ENCODE measurements around the gene CCR3.

The CCR3 gene

DNA sequence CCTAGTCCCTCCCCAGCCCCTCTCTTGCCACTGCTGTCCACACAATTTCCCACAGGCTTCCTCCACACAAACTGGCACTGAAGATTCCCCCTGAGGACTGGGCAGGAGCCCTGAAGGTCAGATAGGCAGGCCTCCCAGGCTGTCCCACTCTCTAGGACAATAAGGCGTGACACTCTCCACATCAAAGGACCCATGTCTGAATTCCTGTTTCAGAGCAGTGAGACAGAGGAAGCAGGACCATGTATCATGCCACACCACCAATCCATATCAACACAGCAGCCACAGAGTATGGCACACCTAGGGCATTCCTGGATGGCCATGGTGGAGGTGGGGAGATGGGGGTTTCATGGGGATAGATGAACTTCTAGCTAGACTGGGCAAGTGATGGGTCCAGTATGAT lies 20.3 kb upstream of the CCR3 start:
- no peak for DNase-seq

DNA sequence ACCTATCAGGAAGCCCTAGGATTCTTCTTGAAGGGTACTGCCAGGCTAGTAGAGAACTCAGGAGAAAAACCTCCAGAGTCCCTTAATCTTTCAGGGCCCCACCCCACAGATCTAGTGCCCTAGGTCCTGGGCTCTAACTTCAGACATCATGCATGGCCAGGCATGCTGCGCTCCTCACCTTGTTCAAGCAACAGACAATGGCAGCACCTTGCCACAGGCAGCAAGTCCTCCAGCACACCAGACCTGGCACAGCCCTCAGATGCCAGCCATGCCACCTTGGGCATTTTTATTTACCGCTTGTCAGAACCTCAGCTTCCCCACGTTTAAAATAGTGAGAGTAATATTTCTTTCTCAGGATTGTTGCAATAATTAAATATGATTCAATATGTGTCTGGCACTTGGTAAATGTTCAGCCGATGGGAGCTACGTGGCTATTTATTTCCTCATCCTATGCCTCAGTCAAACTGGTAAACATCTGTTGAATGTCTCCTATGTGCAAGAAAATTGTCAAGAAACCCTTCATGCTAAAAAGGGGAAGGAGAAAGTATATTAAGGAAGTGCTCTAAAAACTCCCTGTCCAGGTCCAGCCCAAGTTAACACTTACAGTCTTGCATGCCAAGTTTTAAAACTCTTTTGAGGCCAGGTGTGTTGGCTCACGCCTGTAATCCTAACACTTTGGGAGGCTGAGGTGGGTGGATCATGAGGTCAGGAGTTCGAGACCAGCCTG lies 19.7 kb upstream of the CCR3 start:
- no peak for DNase-seq

DNA sequence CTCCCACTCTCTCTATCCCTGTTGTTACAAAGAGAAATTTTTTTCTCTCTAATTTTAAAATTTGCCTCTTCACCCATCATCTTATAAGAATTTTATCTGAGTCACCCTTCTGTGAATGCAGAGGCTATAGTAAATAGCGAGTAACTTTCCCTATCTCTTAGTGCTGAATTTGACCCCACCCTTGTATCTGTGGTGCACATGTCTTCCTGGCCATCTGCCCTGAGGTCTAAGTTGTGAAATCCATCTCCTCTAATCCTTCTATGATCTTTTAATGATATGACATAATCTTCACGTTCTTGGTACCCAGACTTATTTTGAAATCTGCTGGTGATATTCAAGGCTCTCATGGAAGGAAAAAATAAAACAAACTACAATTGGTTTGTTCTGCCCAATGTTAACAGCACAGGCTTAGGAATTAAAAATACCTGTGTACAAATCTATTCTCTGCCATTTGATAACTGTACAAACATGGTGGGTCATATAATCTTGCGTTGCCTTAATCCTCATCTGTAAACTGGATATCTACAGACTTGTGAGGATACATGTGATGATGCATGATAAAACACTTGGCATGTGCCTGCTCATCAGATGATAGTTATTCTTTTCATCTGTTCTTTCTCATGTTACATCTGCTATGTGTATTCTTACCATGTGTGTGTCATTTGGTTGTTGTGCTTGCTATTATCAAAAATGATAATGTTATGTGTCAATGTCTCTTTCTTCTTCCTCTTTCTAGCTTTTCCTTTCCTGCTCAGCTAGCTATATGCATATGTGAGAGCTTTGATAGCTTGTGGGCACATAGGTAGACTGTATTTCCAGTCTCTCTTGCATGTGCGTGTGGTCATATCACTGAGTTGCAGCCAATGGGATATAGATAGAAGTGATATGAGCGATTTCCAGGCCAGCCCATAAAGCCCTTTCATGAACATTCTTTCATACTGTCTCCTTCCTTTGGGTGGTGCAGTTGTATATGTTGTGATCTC lies 13.7 kb upstream of the CCR3 start:
- DNase-seq, result no peak

DNA sequence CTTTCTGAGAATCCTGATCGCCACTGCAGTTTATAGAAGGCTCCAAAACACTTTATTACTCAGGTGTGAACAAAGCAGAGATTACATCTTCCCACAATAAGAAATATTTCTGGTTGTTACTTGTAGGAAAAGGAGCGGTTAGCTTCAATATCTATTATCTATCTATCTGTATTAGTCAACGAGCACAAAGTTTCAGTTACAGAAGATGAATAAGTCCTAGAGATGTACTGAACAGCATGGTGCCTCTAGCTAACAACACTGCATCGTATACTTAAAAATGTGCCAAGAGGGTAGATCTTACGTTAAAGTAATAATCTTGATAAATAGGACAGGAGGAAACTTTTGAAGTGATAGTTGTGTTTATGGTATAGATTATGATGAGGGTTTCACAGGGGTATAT lies 10.9 kb upstream of the CCR3 start:
- DNase-seq, result no peak

DNA sequence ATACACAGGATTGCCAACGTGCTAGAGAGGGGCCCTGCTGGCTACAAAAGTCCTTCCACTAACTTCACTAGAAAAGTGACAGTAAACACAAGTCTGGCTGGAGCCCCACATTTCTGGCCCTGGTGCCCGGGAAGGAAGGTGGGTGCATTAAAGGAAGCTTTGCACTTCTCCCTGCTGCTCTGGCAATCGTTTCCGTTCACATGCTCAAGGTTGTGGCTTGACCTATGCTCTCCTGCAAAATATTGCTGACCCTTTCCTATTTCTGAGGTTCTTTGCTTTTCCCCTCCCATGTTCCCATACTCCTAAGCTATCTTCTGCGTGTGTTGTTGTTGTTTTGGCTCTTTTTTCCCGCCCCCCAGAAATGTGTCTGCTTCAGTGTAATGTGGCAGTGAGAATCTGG lies 9.1 kb upstream of the CCR3 start:
- DNase-seq, result no peak

DNA sequence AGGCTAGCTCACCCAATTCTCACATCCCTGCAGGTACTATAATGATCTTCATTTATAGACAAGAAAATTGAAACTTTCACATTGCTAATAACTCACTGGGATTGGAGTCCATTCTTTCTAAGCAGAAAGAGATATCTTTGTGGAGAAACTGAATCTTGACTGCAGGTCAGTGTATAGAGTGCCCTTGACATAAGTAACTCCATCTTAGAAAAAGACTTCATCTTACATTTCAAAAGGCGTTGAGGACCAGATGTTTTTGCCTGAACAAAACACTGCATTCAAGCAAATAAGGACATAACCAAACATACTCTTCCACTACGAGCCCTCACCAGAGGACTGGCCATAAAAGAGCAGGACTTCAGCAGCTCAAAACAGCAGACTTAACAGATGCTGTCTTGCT lies 6.8 kb upstream of the CCR3 start:
- DNase-seq, result no peak

DNA sequence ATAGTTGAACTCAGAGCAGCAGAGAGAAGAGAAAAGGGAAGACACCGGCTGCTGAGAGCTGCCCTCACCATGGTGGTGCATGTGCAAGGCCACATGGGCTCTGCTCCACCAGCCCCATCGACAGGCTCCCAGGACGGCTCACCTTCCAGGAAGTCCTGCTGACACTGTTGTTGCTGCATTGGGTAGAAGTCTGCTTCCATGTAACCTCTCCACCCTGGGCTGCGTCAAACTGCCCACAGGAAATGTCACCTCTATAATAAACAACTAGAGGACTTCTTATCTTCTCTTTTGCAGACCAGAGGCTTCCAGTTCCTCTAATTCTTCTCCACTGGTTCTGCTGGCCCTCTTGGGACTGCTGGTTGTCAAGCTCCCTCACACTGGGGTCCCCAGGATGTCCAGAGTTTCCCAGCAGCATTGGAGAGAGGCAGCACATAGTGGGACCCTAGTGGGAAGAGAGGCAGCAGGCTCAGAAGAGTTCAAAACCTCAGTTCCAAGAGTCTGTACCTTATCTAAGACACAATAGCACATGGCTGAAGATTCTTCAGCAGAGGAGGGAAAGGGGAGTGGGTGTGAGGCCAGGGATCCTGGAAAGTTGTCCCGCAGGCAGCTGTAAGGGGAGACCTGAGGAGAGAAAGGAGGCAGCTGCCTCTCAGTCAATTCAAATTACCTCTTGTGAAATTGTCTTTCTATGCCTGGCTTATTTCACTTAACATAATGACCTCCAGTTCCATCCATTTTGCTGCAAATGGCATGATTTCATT lies 5.8 kb upstream of the CCR3 start:
- no peak for DNase-seq

DNA sequence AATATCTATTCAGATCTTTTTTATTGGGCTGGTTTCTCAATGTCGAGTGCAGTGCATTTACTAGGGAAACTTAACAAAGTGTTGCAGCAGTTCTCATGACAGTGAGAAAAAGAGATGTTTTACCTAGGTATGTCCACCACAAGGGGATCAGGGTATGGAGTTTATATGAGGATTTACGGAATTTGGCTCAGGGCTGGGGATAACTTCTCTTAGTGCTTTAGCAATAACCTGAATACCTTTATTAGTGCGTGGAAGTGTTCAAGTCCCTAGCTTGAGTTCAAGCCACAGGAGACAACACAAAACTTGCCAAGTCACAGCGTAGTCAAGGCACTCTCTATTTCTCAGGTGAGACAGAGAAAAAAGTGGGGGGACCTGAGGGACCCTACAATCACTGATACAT lies 3.9 kb upstream of the CCR3 start:
- DNase-seq, result no peak

DNA sequence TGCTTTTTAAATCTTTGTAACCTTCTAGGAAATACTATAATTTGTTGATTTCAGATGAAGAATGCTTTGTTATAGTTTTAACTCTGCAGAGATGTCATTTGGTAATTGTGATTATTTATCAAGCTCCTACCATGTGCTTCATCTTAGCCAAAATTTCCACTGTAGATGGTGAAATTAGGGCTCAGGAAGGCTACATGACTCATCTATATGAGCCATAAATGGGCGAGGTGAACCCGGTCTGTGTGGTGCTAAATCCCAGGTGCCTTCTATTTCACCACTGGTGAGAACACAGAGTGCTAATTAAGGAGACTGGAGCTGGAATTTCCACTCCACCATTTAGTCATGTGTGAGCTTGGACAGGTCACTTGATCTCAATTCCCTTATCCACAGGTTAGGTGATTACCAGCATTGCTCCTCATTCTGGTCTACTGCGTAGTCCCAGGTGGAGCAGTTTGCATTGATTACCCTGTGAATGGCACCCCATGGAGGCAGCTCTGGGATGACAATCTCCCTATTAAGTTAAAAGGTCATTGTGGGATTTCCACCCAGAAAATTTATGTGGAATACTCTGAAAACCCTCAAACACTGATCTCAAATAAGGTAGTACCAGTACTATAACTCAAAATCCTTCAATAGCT lies 2.8 kb upstream of the CCR3 start:
- DNase-seq, result no peak

DNA sequence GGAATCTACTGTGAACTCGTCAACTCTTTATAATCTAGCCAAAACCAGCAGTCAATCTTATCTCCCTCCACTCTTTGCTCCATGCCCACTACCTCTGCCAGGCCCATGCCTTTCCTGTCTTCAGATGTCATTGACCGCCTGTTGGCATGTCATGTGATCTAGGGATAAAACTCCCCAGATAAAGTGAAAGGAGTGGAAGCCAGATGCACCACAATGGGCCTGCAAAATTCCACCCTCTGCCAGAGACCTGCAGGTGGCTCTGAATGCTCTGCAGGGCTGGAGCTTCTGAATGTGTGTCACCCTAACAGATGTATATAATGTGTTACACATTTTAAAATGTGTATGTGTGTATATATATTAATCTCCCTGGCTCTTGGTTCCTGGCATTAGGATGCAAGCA lies 2.3 kb upstream of the CCR3 start:
- DNase-seq, result no peak

DNA sequence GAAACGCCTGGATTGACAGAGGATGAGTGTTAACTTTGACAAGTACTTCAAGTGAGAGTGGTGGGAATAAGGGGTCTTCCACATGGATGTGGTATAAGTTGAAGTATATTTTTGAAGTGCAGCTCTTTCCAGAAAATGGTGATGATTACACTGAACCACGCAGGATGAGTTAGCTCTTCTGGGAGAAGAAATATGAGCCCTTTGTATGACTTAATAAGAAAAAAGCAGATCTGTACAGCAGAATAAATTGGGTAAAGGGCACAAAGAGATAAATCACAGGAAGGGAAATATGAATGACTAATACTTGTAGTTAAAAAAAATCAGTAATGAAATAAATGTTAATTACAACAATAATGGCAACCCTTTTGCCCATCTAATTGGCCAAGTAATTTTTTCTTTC lies 1.3 kb downstream of the CCR3 start:
- DNase-seq, result no peak

DNA sequence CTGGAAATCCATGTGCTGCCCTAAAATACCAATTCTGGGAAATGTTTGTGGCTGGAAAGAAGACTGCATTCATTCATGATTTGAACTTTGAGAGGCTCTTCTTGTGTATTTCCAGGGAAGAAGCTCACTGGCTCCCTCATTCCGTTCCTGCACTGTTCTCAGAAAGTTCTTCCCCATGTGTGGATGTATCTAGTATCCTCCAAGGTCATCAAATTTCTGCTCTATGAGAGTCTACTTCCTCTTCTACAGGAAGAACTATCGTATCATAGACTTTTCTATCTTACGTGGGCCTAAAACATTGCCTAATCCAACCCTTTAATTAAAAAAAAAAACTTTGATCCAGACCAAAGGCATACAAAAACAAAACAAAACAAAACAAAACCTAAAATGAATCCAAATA lies 2.9 kb downstream of the CCR3 start:
- DNase-seq, result no peak

DNA sequence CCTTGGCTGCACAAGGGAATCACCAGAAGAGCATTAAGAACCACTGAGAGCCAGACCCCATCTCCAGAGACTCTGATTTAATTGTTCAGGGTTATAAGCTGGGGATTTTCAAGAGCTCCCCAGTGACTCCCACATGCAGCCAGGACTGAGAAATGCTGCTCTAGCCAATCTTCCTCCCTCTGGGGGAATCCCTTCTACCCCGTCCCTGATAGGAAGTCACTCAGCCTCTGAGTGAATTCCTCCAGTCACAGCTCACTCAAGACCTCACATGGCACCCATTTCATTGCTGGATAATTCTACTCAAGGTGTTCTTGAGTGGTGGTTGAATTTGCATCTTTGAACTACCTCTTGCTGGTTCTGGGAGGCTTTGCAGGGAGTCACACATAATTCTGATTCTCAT lies 10.7 kb downstream of the CCR3 start:
- no peak for DNase-seq

DNA sequence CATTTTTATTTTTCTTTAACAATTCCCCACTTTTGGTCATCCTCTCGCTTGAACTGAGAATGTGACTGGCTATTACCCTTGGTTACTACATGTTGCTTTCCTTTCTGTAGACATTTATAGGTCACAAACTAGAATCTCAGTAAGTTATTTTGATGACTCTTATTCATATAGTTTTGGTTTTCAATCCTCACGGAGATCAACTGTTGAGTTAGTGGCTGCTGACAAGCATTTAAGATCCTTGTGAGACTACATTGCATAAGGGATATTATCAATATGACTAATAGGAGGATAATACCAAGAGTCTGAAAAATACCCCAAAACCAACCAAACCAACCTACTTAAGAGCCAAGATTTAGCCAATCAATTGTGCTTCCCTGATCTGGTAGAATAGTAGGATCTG lies 16.3 kb downstream of the CCR3 start:
- no peak for DNase-seq

DNA sequence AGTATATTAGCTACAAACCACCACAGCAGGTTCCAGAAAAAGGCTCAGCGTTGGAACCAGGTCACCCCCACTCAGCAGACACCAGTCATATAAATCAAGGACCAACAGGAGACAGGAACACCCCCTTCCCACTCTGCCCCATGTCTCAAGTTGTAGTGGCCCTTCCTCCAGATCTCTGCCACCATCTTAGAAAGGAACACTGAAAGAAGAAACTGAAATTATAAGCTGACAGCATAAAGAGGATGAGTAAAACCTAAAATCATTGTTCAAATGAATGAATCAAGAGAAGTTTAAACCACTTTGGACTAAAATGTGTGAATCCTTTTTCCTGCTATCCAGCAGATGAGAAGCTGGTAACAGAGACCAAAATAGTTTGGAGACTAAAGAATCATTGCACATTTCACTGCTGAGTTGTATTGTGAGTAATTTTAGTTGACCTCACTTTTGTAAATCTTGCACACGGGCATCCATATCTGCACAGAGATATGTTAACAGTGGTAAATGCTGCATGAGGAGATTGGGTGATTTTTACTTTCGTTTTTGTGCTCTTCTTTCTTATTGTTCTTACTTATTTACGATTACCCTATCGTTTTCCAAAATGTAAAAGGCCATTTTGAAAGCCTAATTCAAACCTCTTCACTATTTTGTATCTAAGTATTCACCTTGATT lies 19.8 kb downstream of the CCR3 start:
- no peak for DNase-seq

DNA sequence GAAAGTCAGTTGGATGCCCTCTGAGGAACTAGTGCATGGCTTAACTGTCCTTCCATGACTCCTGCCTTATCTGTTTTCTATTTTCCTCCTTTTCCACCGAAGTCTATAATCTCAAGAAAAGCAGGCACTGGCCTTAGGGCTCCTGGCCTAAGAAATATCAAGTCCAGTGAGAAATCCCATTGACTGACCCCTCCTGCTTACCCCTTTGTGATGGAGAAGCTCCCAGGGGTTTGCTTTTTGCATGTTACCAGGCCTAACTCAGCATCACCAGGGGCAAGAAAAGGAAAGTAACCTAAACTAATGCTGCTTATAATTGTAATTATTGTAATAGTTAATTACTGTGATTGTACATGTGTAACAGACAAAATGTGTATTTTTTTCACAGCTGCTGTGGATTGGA lies 21.7 kb downstream of the CCR3 start:
- no peak for DNase-seq

DNA sequence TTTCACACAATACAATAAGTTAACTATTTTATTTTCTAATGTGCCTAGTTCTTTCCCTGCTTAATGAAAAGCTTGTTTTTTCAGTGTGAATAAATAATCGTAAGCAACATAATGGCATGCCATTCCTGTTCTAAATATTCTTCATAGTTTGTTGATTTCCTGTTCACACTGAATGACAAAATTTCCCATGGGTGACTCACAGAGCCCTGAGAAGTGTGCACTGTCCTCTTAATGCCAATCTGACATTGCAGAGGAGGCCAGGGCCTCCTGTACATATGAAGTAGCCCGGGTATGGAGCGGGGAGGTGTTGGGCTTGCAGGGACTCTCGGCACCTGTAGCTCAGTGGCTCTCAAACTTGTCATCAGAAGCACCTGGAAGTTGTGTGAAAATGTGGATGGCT lies 24.3 kb downstream of the CCR3 start:
- DNase-seq, result no peak

DNA sequence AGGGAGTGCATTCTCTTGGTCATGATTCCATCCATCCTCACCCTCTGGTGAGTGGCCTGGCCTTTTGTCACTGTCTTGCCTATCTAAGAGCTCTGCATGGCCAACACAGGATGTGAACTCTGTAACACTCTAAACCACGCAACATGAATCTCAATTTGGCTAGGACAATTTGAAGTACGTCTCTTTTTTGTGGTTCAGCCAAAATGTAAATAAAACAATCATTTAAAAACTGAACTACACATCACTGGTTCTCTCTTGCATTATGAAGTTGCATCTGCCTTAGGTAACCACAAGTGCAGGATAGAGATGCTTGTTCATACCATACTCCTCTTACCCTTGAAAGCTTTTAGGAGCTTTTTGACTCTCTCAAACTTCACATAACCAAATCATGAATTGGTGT lies 27.3 kb downstream of the CCR3 start:
- DNase-seq, result no peak

DNA sequence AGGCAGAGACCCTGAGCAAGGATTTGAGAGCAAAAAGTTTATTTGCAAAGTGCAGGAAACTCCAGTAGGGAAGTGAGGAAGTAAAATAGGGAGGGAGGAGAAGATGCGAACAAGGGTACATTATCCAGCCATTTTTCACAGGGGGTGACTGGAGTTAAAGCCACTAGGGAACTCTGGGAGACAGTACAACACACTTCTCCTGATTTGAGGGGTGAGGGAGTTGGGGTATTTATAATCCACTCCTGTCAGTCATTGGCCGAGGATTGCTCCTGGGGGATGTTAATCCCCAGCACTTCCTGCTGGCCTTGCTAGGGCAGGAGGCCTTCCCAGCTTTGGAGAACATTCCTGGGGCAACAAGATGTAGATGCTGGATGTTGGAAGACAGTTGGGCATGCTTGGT lies 28.2 kb downstream of the CCR3 start:
- no peak for DNase-seq

DNA sequence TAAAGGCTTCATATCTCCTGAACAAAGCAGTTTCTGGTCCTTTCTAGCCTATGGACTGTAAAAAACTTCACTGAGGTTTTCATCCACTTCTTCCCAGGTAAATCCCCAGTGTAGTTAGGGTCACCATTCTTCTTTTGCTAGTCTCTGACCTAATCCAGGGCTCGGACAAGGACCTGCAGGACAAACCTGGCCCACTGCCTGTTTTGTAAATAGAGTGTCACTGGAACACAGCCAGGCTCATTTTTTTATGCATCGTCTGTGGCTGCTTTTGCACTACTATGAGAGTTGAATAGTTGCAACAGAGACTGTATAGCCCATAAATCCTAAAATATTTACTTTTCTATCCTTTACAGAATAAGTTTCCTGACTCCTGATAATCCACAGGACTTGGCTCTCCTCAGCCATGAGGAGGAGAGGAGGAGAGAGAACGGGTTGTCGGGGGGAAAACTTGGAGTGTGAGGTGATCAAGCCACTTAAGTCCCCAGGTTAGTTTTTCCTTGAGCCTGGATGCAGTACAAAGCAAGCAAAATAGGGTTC lies 29.0 kb downstream of the CCR3 start:
- DNase-seq, result no peak

DNA sequence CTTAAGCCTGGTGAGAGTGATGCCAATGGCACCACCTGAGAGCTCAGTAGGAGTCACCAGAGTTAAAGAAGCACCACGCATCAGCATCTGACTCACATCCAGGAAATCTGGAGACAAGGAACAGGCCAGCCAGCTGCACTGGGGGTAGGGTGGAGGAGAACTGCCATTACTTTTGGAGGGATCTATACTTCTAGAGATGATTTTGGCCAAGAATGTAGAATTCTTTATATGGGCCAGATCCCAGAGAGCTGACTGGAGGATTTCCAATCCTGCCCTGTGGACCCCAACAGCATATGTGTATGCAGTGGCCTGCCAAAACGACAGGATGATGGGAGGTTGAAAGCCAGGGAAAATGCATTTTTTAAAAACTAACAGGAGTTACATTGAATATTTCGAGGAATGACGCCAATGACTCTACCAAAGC lies 29.8 kb downstream of the CCR3 start:
- no peak for DNase-seq

DNA sequence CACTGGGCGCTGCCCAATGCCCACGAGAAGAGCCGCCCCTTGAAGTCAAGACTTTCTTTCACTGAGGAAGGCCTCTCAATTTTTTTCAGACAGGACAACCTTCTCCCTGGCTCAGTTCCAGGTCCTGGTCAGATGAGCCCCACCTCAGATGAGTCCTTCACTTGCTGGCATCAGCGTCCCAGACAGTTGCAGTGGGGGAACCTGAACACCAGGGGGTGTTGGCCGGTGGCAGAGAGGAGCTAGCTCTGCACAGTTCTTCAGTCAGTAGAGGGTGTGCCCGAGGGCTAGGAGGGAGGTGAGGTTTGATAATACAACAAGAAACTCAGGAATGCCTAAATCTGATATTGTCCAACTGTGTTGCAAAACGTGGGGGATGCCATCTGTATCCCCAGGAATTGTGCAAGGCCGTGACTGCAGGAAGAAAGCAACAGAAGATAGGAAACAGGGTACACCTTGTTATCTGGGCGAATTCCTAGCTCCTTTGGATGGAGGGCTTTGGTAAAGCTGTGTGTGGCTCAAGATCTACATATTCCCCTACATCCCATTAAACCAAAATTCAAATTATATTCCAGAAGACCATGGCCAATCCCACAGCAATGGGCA lies 34.3 kb downstream of the CCR3 start:
- no peak for DNase-seq

All from DMS 273 treated with DMSO at 0.1 percent for 48 hours (cell line).